DND-41 (cell line): ENCODE results near the gene PERCC1.
"Not testable (repeated sequence)": the region's sequence is repeated elsewhere in the genome, so short reads cannot be mapped to it uniquely, and the experiment has no call there.

Experiments used
- ATAC-seq: fragments of 200-7000 bp; cut with Tn5 transposase; 3 replicates; pipeline ENCODE4 v1.9.1; 2021; ENCODE audit warnings: low read depth; ENCODE audit not compliant: insufficient read depth
- DNase-seq: peaks from one replicate; pipeline ENCODE4 v3.0.0-alpha.2; 2020
- H2AFZ ChIP-seq: 2 replicates; pipeline ENCODE4 v1.6.0; 2012; ENCODE audit warnings: low read depth, low read length
- H3K27ac ChIP-seq: 2 replicates; pipeline ENCODE4 v1.5.1; 2012; ENCODE audit warnings: low read length, inconsistent platforms
- H3K27me3 ChIP-seq: fragments of 200-600 bp; sonication (generic); 2 replicates; pipeline ENCODE4 v1.6.0; 2012; ENCODE audit warnings: low read length, mild to moderate bottlenecking, inconsistent platforms; ENCODE audit not compliant: insufficient read depth, poor library complexity
- H3K36me3 ChIP-seq: 2 replicates; pipeline ENCODE4 v1.5.1; 2012; ENCODE audit warnings: low read length, inconsistent platforms; ENCODE audit not compliant: insufficient read depth
- H3K4me1 ChIP-seq: 2 replicates; pipeline ENCODE4 v1.5.1; 2012; ENCODE audit warnings: mild to moderate bottlenecking, low read length; ENCODE audit not compliant: insufficient read depth
- H3K4me2 ChIP-seq: 2 replicates; pipeline ENCODE4 v1.6.0; 2012; ENCODE audit warnings: mild to moderate bottlenecking, moderate library complexity, low read length, inconsistent platforms; ENCODE audit not compliant: insufficient read depth
- H3K4me3 ChIP-seq, 2 experiments: fragments of 200-600 bp in 1 of 2; shearing (Covaris generic) in 1 of 2; 2 replicates each; pipeline ENCODE4 v1.5.1; 2012 to 2016; ENCODE audit warnings: inconsistent platforms in 2 of 2, low read length in 2 of 2, mild to moderate bottlenecking in 2 of 2, low read depth in 1 of 2, moderate library complexity in 1 of 2
- H3K79me2 ChIP-seq: 2 replicates; pipeline ENCODE4 v1.6.0; 2012; ENCODE audit warnings: low read length, inconsistent platforms; ENCODE audit not compliant: insufficient read depth
- H3K9ac ChIP-seq: 2 replicates; pipeline ENCODE4 v1.6.0; 2012; ENCODE audit warnings: low read depth, mild to moderate bottlenecking, inconsistent platforms, low read length, moderate library complexity
- H3K9me3 ChIP-seq: 2 replicates; pipeline ENCODE4 v1.5.1; 2012; ENCODE audit warnings: low read length, moderate library complexity, mild to moderate bottlenecking, inconsistent platforms; ENCODE audit not compliant: insufficient read depth, severe bottlenecking
- H4K20me1 ChIP-seq: 2 replicates; pipeline ENCODE4 v1.6.0; 2012; ENCODE audit warnings: low read length; ENCODE audit not compliant: insufficient read depth
- EZH2 ChIP-seq: IDR thresholded peaks from 3 replicates; pipeline ENCODE4 v1.6.1; 2012; ENCODE audit warnings: borderline replicate concordance, low read depth, mild to moderate bottlenecking, moderate library complexity, low read length, inconsistent platforms; ENCODE audit not compliant: severe bottlenecking
- TF ChIP-seq, protein P1 (sequence below): IDR thresholded peaks from 2 replicates; pipeline ENCODE4 v1.5.1; 2012; ENCODE audit warnings: borderline replicate concordance, low read length, moderate library complexity, mild to moderate bottlenecking; ENCODE audit not compliant: poor library complexity, severe bottlenecking; ENCODE audit errors: extremely low read depth

PERCC1 gene

DNA sequence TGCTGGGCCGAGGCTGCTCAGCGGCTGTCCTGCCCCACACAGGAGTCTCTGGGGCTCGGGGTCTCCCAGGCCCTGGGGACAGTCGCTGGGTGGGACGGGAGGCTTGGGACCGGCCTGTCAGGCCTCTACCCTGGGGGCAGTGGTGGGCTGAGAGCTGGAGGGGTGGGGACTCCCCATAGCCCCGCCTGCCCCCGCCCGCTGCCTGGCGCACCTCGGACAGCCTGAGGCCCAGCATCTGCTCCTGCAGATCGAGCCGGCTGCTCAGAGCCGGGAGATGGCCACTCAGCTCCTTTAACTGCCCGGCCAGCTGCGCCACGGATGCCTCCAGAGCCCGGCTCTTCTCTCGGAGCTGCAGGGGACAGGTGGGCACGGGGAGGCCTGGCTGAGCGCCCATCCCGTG is 6.7 kb downstream of the PERCC1 start:
- TF ChIP-seq EZH2 = no peak
- TF ChIP-seq, protein P1, sequence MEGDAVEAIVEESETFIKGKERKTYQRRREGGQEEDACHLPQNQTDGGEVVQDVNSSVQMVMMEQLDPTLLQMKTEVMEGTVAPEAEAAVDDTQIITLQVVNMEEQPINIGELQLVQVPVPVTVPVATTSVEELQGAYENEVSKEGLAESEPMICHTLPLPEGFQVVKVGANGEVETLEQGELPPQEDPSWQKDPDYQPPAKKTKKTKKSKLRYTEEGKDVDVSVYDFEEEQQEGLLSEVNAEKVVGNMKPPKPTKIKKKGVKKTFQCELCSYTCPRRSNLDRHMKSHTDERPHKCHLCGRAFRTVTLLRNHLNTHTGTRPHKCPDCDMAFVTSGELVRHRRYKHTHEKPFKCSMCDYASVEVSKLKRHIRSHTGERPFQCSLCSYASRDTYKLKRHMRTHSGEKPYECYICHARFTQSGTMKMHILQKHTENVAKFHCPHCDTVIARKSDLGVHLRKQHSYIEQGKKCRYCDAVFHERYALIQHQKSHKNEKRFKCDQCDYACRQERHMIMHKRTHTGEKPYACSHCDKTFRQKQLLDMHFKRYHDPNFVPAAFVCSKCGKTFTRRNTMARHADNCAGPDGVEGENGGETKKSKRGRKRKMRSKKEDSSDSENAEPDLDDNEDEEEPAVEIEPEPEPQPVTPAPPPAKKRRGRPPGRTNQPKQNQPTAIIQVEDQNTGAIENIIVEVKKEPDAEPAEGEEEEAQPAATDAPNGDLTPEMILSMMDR = no peak
- Histone ChIP-seq H3K9me3 (no peaks in the 10 kb centered on the region), H3K9ac (no peak overlapping the region), H3K36me3 (no peaks in the 10 kb centered on the region), H3K27me3 (no peaks in the 10 kb centered on the region), H3K4me1 (no peaks in the 10 kb centered on the region), H2AFZ (no peak overlapping the region), H3K4me2 (no peak overlapping the region), H3K27ac (no peak overlapping the region), H3K79me2 (no peaks in the 10 kb centered on the region), H4K20me1 (no peaks in the 10 kb centered on the region), H3K4me3 (no peak overlapping the region)
- no peak for ATAC-seq
- no peak for DNase-seq

GRCh38 chr16:1438229-1439057 is 7.6 kb downstream of the PERCC1 start:
- DNase-seq = no peak
- H3K27me3 ChIP-seq = no peaks in the 10 kb centered on the region
- H3K4me1 ChIP-seq = no peaks in the 10 kb centered on the region

GRCh38 chr16:1439058-1439698 is 8.3 kb downstream of the PERCC1 start:
- Histone ChIP-seq H3K79me2 (no peaks in the 10 kb centered on the region), H3K36me3 (no peaks in the 10 kb centered on the region), H3K9ac (no peak overlapping the region), H3K9me3 (no peaks in the 10 kb centered on the region), H3K4me3 (no peak overlapping the region), H3K27ac (no peak overlapping the region), H3K4me2 (no peak overlapping the region), H3K4me1 (no peaks in the 10 kb centered on the region), H3K27me3 (no peaks in the 10 kb centered on the region), H2AFZ (no peak overlapping the region), H4K20me1 (no peaks in the 10 kb centered on the region)
- TF ChIP-seq EZH2 = no peak
- TF ChIP-seq, protein P1 = no peak
- no peak for ATAC-seq
- DNase-seq = no peak

More at GRCh38 chr16:1438229-1439057, 7.6 kb downstream of the PERCC1 start:
- Histone ChIP-seq H3K9ac (no peak overlapping the region), H4K20me1 (no peaks in the 10 kb centered on the region), H3K27ac (no peak overlapping the region), H2AFZ (no peak overlapping the region), H3K4me3 (no peak overlapping the region), H3K9me3 (no peaks in the 10 kb centered on the region), H3K4me2 (no peak overlapping the region), H3K79me2 (no peaks in the 10 kb centered on the region), H3K36me3 (no peaks in the 10 kb centered on the region)
- no peak for ATAC-seq
- TF ChIP-seq EZH2 = no peak
- TF ChIP-seq, protein P1 = no peak

- H3K9me3 ChIP-seq, H3K4me1 ChIP-seq, H3K36me3 ChIP-seq, H3K27ac ChIP-seq, H3K27me3 ChIP-seq, H2AFZ ChIP-seq, H3K4me2 ChIP-seq, H3K4me3 ChIP-seq, H3K9ac ChIP-seq, DNase-seq, H3K79me2 ChIP-seq, ATAC-seq, H4K20me1 ChIP-seq: not testable (repeated sequence)
Measured at GRCh38 chr16:1439699-1440074, 8.8 kb downstream of the PERCC1 start.
